B cell (primary cell): ENCODE results near the gene KYAT1. TPM values are rescaled to one million over a fixed set of nuclear protein-coding genes. Genes with fewer than 3 reads are reported as not detected.

Source experiments
- ATAC-seq: fragments of 200-7000 bp; cut with Tn5 transposase; one replicate; pipeline ENCODE4 v1.10.0; 2021; ENCODE audit warnings: low read depth, mild to moderate bottlenecking, moderate number of reproducible peaks, moderate library complexity
- CTCF ChIA-PET: fragments of 350-600 bp; sonication (Branson Sonifier 250); formaldehyde crosslinking; loops from one replicate; lab custom pipeline; 2021; ENCODE audit warnings: antibody characterized with exemption, inconsistent platforms; lab: Charles Lee
- POLR2A ChIA-PET: fragments of 350-600 bp; sonication (Branson Sonifier 250); formaldehyde crosslinking; loops from one replicate; lab custom pipeline; 2021; ENCODE audit warnings: antibody characterized with exemption; lab: Charles Lee
- DNase-seq: peaks from one replicate; pipeline ENCODE4 v3.0.0; 2013
- H2AFZ ChIP-seq: 2 replicates; pipeline ENCODE4 v1.6.1; 2012; ENCODE audit warnings: mild to moderate bottlenecking, low read depth, low read length; ENCODE audit not compliant: insufficient read depth, poor library complexity, severe bottlenecking
- H3K27ac ChIP-seq, 2 donors: 1 replicate in 1 of 2; 2 replicates in 1 of 2; pipeline ENCODE4 v1.5.1; 2012 to 2013; ENCODE audit warnings: low read length in 2 of 2, mild to moderate bottlenecking in 2 of 2, moderate library complexity in 1 of 2
- H3K27me3 ChIP-seq, 4 experiments: fragments of 200-600 bp in 1 of 4; sonication (generic) in 1 of 4; replicated peaks in 1 of 4; 1 replicate in 2 of 4; 2 replicates in 2 of 4; pipeline versions ENCODE4 v1.6.1 to v1.7.0; 2013 to 2016; ENCODE audit warnings: low read length in 3 of 4, mild to moderate bottlenecking in 2 of 4, mixed read lengths in 1 of 4, moderate library complexity in 1 of 4; ENCODE audit not compliant: insufficient read depth in 4 of 4, control insufficient read depth in 3 of 4; ENCODE audit errors: control extremely low read depth in 1 of 4
- H3K36me3 ChIP-seq, 2 experiments: replicated peaks in 1 of 2; 1 replicate in 1 of 2; 2 replicates in 1 of 2; pipeline versions ENCODE4 v1.6.1 to v1.7.1; 2013; ENCODE audit warnings: low read length in 1 of 2; ENCODE audit not compliant: insufficient read depth in 2 of 2, control insufficient read depth in 1 of 2; ENCODE audit errors: control extremely low read depth in 1 of 2, extremely low read depth in 1 of 2
- H3K4me1 ChIP-seq, 2 donors: fragments of 200-600 bp in 1 of 2; sonication (generic) in 1 of 2; 1 replicate in 1 of 2; 2 replicates in 1 of 2; pipeline versions ENCODE4 v1.5.1 to v1.6.1; 2013 to 2017; ENCODE audit warnings: low read length in 2 of 2; ENCODE audit not compliant: control insufficient read depth in 2 of 2, insufficient read depth in 2 of 2
- H3K4me2 ChIP-seq: replicated peaks from 2 replicates; pipeline ENCODE3; 2012; ENCODE audit warnings: mild to moderate bottlenecking, low read depth, low read length; ENCODE audit not compliant: poor library complexity, severe bottlenecking
- H3K4me3 ChIP-seq, 5 experiments: fragments of 200-600 bp in 1 of 5; sonication (generic) in 1 of 5; 1 replicate in 3 of 5; 2 replicates in 2 of 5; pipeline versions ENCODE4 v1.5.1 to v1.7.0; 2011 to 2016; ENCODE audit warnings: low read length in 4 of 5, mild to moderate bottlenecking in 4 of 5, low read depth in 2 of 5, control low read depth in 1 of 5, moderate library complexity in 1 of 5; ENCODE audit not compliant: insufficient read depth in 1 of 5; ENCODE audit errors: control extremely low read depth in 1 of 5, extremely low read depth in 1 of 5
- H3K79me2 ChIP-seq: fragments of 200-600 bp; sonication (generic); one replicate; pipeline ENCODE4 v1.6.0; 2016; ENCODE audit warnings: low read length; ENCODE audit not compliant: control insufficient read depth, insufficient read depth
- H3K9ac ChIP-seq: fragments of 200-600 bp; sonication (generic); 2 replicates; pipeline ENCODE4 v1.6.1; 2017; ENCODE audit warnings: mild to moderate bottlenecking, low read length, moderate library complexity
- H3K9me3 ChIP-seq, 3 donors: one replicate each; pipeline versions ENCODE4 v1.6.1 to v1.7.1; 2013; ENCODE audit warnings: low read length in 2 of 3; ENCODE audit not compliant: control insufficient read depth in 2 of 3, insufficient read depth in 1 of 3; ENCODE audit errors: control extremely low read depth in 1 of 3
- H4K20me1 ChIP-seq: 2 replicates; pipeline ENCODE4 v1.6.0; 2012; ENCODE audit warnings: mild to moderate bottlenecking, low read length; ENCODE audit not compliant: insufficient read depth, control insufficient read depth, poor library complexity, severe bottlenecking
- H3K27ac Mint-ChIP-seq: one replicate; pipeline ENCODE4 v1.8.0; 2021; ENCODE audit warnings: mixed read lengths
- H3K27me3 Mint-ChIP-seq: one replicate; pipeline ENCODE4 v1.8.0; 2021; ENCODE audit warnings: mixed read lengths
- H3K4me1 Mint-ChIP-seq: one replicate; pipeline ENCODE4 v1.8.0; 2021; ENCODE audit warnings: mixed read lengths
- H3K4me3 Mint-ChIP-seq: one replicate; pipeline ENCODE4 v1.8.0; 2021; ENCODE audit warnings: mixed read lengths
- H3K9me3 Mint-ChIP-seq: one replicate; pipeline ENCODE4 v1.8.0; 2022; ENCODE audit warnings: mixed read lengths; ENCODE audit not compliant: insufficient read depth
- CTCF ChIP-seq: fragments of 200-600 bp; IDR thresholded peaks from one replicate; pipeline ENCODE4 v1.8.0; 2022; ENCODE audit warnings: antibody characterized with exemption, mild to moderate bottlenecking
- EZH2 ChIP-seq: IDR thresholded peaks from 2 replicates; pipeline ENCODE4 v1.6.1; 2012; ENCODE audit warnings: borderline replicate concordance, low read depth, mild to moderate bottlenecking, moderate library complexity, low read length; ENCODE audit not compliant: insufficient read depth, poor library complexity, severe bottlenecking
- WGBS: methylation state at CpG from one replicate; pipeline ENCODE4 v1.1.5; 2013; ENCODE audit warnings: missing lambda C conversion rate; ENCODE audit not compliant: insufficient coverage; 5-methylcytosine and 5-hydroxymethylcytosine counted together
- intact Hi-C: fragments of 100-400 bp; cut with micrococcal nuclease; formaldehyde crosslinking; loops from one replicate; pipeline ENCODE4 v1.10.0; 2022
- polyA plus RNA-seq: library from polyadenylated mRNA; depleted of rRNA; stranded (reverse); fragments of >200 nt; gene quantifications from 2 replicates; pipeline ENCODE4 v1.2.3, GENCODE V29; 2012
- total RNA-seq, 2 donors: library from RNA; stranded (reverse); fragments of 120-200 nt in 1 of 2; gene quantifications; 1 replicate in 1 of 2; 2 replicates in 1 of 2; pipeline versions ENCODE4 v1.2.3 to v1.2.4, GENCODE V29; 2013 to 2022

The KYAT1 gene
- total and polyA plus RNA-seq, 2 donors (not counting 1 experiment from before 2014, with no cell fraction given), result 7.0 to 16.2 TPM

- Histone ChIP-seq H2AFZ (no peak overlapping the region), H3K4me1 (no peaks in the 10 kb centered on the region), H3K4me3 (no peak overlapping the region), H3K27ac (no peak overlapping the region), H3K4me2 (no peak overlapping the region), H3K79me2 (peaks cover 70% of the 10 kb centered on the region), H3K36me3 (peaks cover 0 to 40% of the 10 kb centered on the region in 2 experiments), H3K9me3 (no peaks in the 10 kb centered on the region), H3K9ac (no peak overlapping the region), H4K20me1 (peaks cover 31% of the 10 kb centered on the region), H3K27me3 (no peaks in the 10 kb centered on the region)
- Mint-ChIP-seq H3K27ac (no peak overlapping the region), H3K27me3 (no peaks in the 10 kb centered on the region), H3K4me1 (peaks cover 5% of the 10 kb centered on the region), H3K4me3 (no peak overlapping the region), H3K9me3 (no peaks in the 10 kb centered on the region)
- 87% methylated on average over 4 of the region's 4 CpGs for WGBS
- intact Hi-C loops, result no loop called here
- TF ChIP-seq CTCF, result no peak
- no peak for TF ChIP-seq EZH2
- POLR2A ChIA-PET, result no interaction called here
- ATAC-seq, result no peak
- CTCF ChIA-PET, result no interaction called here
- DNase-seq, result no peak
Measured at GRCh38 chr9:128909859-128910258, 28.1 kb upstream of the KYAT1 start.

GRCh38 chr9:128908372-128908771 lies 26.6 kb upstream of the KYAT1 start:
- no peak for DNase-seq
- intact Hi-C loops, result no loop called here
- ChIA-PET CTCF (no interaction called here), POLR2A (interaction anchor here (0.5 kb wide), 1 partner anchor 34 kb away, joined by 3 read pairs; no protein-coding TSS in a partner anchor)
- no peak overlapping the region for H2AFZ ChIP-seq
- no peak overlapping the region for H3K27ac ChIP-seq
- H3K36me3 ChIP-seq, result peaks cover 0 to 36% of the 10 kb centered on the region in 2 experiments
- no peak overlapping the region for H3K9ac ChIP-seq
- Mint-ChIP-seq H3K4me1 (peaks cover 5% of the 10 kb centered on the region), H3K27ac (no peak overlapping the region), H3K4me3 (no peak overlapping the region), H3K27me3 (no peaks in the 10 kb centered on the region), H3K9me3 (no peaks in the 10 kb centered on the region)
- no peak for TF ChIP-seq EZH2
- TF ChIP-seq CTCF, result no peak
- peaks cover 61% of the 10 kb centered on the region for H3K79me2 ChIP-seq
- ATAC-seq, result no peak
- peaks cover 31% of the 10 kb centered on the region for H4K20me1 ChIP-seq
- H3K4me1 ChIP-seq, result peaks cover 0 to 4% of the 10 kb centered on the region in 2 donors
- H3K9me3 ChIP-seq, result no peaks in the 10 kb centered on the region
- 97% methylated on average over 24 of the region's 24 CpGs for WGBS
- H3K4me3 ChIP-seq, result no peak overlapping the region
- H3K4me2 ChIP-seq, result no peak overlapping the region
- H3K27me3 ChIP-seq, result no peaks in the 10 kb centered on the region
